Lower leg skin (tissue), 4 donors: ENCODE measurements around the gene BABAM1. TPM values are rescaled to one million over a fixed set of nuclear protein-coding genes. Genes with fewer than 3 reads are reported as not detected.
"Not testable (repeated sequence)": the region's sequence is repeated elsewhere in the genome, so short reads cannot be mapped to it uniquely, and the experiment has no call there.

Experiments used
- DNase-seq, 2 donors: peaks; one replicate each; pipeline ENCODE4 v3.0.0-alpha.2; 2019; ENCODE audit warnings: low spot score in 2 of 2
- H3K4me3 ChIP-seq: fragments of 200-600 bp; sonication (generic); 2 replicates; pipeline ENCODE4 v1.5.1; 2017; ENCODE audit warnings: mild to moderate bottlenecking, low read depth; ENCODE audit not compliant: poor library complexity, severe bottlenecking
- POLR2A ChIP-seq, 2 donors: fragments of 450-650 bp; IDR thresholded peaks; one replicate each; pipeline ENCODE4 v1.6.1; 2016 to 2017; ENCODE audit warnings: antibody characterized with exemption in 2 of 2, mild to moderate bottlenecking in 1 of 2, moderate library complexity in 1 of 2
- WGBS, 2 donors: methylation state at CpG; one replicate each; pipeline ENCODE4 v1.1.5; 2018; 5-methylcytosine and 5-hydroxymethylcytosine counted together
- intact Hi-C: fragments of 100-400 bp; cut with DNase I; formaldehyde crosslinking; loops from one replicate; pipeline ENCODE4 v1.15.0; 2023; ENCODE audit warnings: low total_unique reads
- total RNA-seq, 4 donors: library from RNA; depleted of rRNA; stranded (reverse); fragments of >200 nt; gene quantifications; one replicate each; pipeline ENCODE4 v1.1.0, GENCODE V29; 2016
- TF ChIP-seq, protein P1 (sequence below), 3 donors: fragments of 450-650 bp; IDR thresholded peaks; one replicate each; pipeline ENCODE4 v1.5.1; 2016; ENCODE audit warnings: antibody characterized with exemption in 3 of 3, mild to moderate bottlenecking in 3 of 3, moderate library complexity in 2 of 3

The BABAM1 gene
- total RNA-seq, 4 donors from 2014 or later = 48.3 to 61.2 (median 59.6) TPM

DNA sequence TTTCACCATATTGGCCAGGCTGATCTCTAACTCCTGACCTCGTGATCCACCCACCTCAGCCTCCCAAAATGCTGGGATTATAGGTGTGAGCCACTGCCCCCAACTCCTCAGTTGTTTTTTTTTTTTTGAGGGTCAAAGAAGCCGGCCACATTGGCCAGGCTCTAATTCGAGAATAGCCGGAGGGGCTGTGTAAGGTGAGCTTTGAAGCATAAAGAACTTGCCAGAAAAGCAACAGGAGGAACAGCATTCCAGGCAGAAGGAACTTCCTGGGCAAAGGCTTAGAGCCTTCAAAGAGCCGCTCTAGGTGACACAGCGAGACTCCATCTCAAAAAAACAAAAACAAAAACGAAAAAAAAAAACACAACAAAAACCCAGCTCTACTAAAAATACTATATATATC is 1.2 kb upstream of the BABAM1 start:
- no peak overlapping the region for H3K4me3 ChIP-seq
- no peak for TF ChIP-seq POLR2A (IDR thresholded peaks at IDR 0.05)
- TF ChIP-seq, protein P1, sequence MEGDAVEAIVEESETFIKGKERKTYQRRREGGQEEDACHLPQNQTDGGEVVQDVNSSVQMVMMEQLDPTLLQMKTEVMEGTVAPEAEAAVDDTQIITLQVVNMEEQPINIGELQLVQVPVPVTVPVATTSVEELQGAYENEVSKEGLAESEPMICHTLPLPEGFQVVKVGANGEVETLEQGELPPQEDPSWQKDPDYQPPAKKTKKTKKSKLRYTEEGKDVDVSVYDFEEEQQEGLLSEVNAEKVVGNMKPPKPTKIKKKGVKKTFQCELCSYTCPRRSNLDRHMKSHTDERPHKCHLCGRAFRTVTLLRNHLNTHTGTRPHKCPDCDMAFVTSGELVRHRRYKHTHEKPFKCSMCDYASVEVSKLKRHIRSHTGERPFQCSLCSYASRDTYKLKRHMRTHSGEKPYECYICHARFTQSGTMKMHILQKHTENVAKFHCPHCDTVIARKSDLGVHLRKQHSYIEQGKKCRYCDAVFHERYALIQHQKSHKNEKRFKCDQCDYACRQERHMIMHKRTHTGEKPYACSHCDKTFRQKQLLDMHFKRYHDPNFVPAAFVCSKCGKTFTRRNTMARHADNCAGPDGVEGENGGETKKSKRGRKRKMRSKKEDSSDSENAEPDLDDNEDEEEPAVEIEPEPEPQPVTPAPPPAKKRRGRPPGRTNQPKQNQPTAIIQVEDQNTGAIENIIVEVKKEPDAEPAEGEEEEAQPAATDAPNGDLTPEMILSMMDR (IDR thresholded peaks at IDR 0.05) = no peak
- intact Hi-C loops = no loop called here
- 71 to 74% methylated on average over 7 of the region's 7 CpGs for WGBS, 2 donors
- no peak for DNase-seq

DNA sequence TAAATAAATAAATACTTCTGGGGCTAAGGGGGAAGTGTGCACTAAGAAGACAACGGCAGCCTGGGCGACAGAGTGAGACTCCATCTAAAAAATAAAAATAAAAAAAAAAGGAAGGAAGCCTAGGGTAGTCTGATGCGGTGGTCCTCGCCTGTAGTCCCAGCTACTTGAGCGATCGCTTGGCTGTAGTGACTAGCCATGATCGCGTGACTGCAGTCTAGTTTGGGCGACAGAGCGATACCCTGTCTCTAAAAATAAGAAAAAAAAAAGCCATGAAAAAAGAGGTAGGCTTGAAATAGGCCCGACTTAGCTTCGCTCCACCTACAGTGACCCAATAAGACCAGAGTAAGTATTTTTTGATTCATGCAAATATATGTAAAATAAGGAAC is 661 bp upstream of the BABAM1 start:
- DNase-seq = no peak
- no peak overlapping the region for H3K4me3 ChIP-seq
- TF ChIP-seq POLR2A (IDR thresholded peaks at IDR 0.05) = no peak
- TF ChIP-seq, protein P1 (IDR thresholded peaks at IDR 0.05) = no peak
- WGBS, 2 donors = 67 to 76% methylated on average over 12 of the region's 12 CpGs
- intact Hi-C loops = no loop called here

DNA sequence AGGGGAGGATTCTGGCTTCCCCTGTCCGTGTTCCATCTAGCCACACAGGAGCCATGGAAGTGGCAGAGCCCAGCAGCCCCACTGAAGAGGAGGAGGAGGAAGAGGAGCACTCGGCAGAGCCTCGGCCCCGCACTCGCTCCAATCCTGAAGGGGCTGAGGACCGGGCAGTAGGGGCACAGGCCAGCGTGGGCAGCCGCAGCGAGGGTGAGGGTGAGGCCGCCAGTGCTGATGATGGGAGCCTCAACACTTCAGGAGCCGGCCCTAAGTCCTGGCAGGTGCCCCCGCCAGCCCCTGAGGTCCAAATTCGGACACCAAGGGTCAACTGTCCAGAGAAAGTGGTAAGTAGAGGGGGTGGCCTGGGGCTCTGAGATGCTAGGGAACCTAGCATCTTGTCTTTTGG is 1.5 kb downstream of the BABAM1 start:
- intact Hi-C loops = no loop called here
- DNase-seq = no peak
- WGBS, 2 donors = 92 to 96% methylated on average over 13 of the region's 13 CpGs
- TF ChIP-seq, protein P1 (IDR thresholded peaks at IDR 0.05) = no peak
- TF ChIP-seq POLR2A (IDR thresholded peaks at IDR 0.05) = no peak
- no peak overlapping the region for H3K4me3 ChIP-seq

DNA sequence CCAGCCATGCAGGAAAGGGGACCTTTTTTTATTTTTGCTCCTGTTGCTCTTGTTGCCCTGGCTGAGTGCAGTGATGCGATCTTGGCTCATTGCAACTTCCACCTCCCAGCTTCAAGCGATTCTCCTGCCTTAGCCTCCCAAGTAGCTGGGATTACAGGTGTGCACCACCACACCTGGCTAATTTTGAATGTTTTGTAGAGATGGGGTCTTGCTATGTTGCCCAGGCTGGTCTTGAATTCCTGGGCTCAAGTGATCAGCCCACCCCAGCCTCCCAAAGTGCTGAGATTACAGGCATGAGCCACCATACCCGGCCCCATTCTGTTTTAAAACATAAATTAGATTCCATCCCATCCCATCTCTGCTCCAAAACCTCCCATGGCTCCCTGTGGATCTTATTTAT is 7.6 kb downstream of the BABAM1 start:
- 96% methylated on average over 3 of the region's 3 CpGs for WGBS, 2 donors
- intact Hi-C loops, DNase-seq, H3K4me3 ChIP-seq: not testable (repeated sequence)

DNA sequence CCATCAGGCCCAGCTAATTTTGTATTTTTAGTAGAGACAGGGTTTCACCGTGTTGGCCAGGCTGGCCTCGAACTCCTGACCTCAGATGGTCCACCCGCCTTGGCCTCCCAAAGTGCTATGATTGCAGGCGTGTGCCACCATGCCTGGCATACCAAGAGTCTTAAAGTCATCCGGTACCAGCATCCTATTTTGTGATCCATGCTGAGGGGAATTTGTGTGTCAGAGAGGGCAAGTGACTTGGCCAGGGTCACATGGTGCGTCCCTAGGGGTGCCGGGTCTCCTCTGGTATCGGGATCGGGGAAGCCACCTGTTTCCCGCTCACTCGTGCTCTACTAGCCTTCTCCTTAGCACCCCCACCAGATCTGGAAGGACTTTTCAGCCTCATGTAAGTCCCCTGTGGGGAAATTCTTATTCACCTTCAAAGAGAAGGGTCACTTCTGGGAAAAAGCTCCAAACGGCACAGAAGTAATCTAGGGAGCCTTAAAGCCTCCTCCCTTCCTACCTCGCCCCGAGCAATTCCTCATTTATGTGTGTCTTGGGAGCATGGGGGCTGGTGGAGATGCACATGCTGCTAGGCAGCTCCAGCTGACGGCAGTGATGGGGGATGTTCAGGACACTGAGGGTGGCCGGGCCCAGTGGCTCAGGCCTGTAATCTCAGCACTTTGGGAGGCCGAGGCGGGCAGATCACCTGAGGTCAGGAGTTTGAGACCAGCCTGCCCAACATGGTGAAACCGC is 8.4 kb downstream of the BABAM1 start:
- WGBS, 2 donors = 87 to 93% methylated on average over 19 of the region's 19 CpGs
- DNase-seq = no peak
- TF ChIP-seq POLR2A (IDR thresholded peaks at IDR 0.05) = no peak
- TF ChIP-seq, protein P1 (IDR thresholded peaks at IDR 0.05) = no peak
- H3K4me3 ChIP-seq = no peak overlapping the region
- intact Hi-C loops = no loop called here

DNA sequence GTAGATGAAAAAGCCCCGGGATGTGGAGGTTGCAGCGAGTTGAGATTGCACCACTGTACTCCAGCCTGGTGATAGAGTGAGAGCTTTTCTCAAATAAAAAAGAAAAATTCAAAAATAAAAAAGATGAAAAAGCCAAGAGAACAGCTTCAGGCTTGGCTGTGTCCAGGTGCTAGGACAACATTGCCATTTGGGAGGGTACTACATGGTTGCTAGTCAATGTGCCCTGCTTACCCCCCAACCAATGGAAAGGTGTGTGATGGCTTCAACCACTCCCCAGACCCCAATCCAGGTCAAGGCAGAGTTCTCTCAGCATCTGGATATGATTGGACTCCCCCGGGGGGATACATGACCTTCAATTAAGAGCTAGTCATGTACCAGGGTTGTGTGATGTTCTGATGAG is 12.2 kb downstream of the BABAM1 start:
- no peak overlapping the region for H3K4me3 ChIP-seq
- intact Hi-C loops = no loop called here
- 83 to 87% methylated on average over 3 of the region's 3 CpGs for WGBS, 2 donors
- no peak for DNase-seq
- no peak for TF ChIP-seq POLR2A (IDR thresholded peaks at IDR 0.05)
- TF ChIP-seq, protein P1 (IDR thresholded peaks at IDR 0.05) = no peak
